ENCODE results near the gene PP2D1. TPM values are rescaled to one million over a fixed set of nuclear protein-coding genes. Genes with fewer than 3 reads are reported as not detected.
"Not testable (repeated sequence)": the region's sequence is repeated elsewhere in the genome, so short reads cannot be mapped to it uniquely, and the experiment has no call there.

PP2D1 gene
- total and polyA plus RNA-seq, 2 donors (not counting 3 experiments of a cell fraction or from before 2014, with no cell fraction given), result not detected

DNA sequence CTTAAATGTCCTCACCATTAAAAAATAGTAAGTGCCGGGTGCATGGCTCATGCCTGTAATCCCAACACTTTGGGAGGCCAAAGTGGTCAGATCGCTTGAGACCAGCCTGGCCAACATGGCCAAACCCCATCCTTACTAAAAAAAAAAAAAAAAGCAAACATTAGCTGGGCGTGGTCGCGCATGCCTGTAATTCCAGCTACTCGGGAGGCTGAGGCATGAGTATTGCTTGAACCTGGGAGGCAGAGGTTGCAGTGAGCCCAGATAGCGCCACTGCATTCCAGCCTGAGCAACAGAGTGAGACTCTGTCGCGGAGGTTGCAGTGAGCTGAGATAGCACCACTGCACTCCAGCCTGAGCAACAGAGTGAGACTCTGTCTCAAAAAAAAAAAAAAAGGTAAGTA is 54.7 kb downstream of the PP2D1 start:
- DNase-seq (ENCODE audit: low read depth, low spot score); dilution Hi-C loops (cut with MboI; ENCODE audit: extremely low pct_ligation_motif_present, low sequenced_read_pairs); H3K27me3 ChIP-seq (ENCODE audit: control insufficient read depth in 2 of 2, insufficient read depth in 2 of 2, low read length in 2 of 2); H3K27ac ChIP-seq (ENCODE audit: insufficient read depth, low read depth, low read length); BruUV-seq (replicated peaks); H3K9me3 ChIP-seq (replicated peaks; ENCODE audit: control insufficient read depth, insufficient read depth, low read length); H3K4me1 ChIP-seq (ENCODE audit: control insufficient read depth, extremely low read depth, insufficient read depth, low read length); H3K9me1 ChIP-seq (replicated peaks; ENCODE audit: control insufficient read depth, extremely low read depth, insufficient read depth, low read length); H3K4me2 ChIP-seq (ENCODE audit: insufficient read depth, low read length); H3K9ac ChIP-seq (replicated peaks; ENCODE audit: extremely low read depth, insufficient read depth, low read length); FAIRE-seq; H4K20me1 ChIP-seq (replicated peaks; ENCODE audit: control insufficient read depth, extremely low read depth, insufficient read depth, low read length); H3K4me3 ChIP-seq (replicated peaks in 1 of 3; ENCODE audit: insufficient read depth in 1 of 3, low read depth in 1 of 3, low read length in 3 of 3); intact Hi-C loops (cut with micrococcal nuclease); H2AFZ ChIP-seq (ENCODE audit: low read depth, low read length): not testable (repeated sequence)
- ChIA-PET POLR2A (interaction anchor here (1.2 kb wide), 1 partner anchor 8 kb away, joined by 3 read pairs; no protein-coding TSS in a partner anchor), CTCF (interaction anchor here (1.2 kb wide), 1 partner anchor 87 kb away, joined by 4 read pairs; no protein-coding TSS in a partner anchor)
- Histone ChIP-seq H3K79me2 (ENCODE audit: control insufficient read depth, insufficient read depth, low read length) (peaks cover 93% of the 10 kb centered on the region), H3K36me3 (ENCODE audit: control insufficient read depth in 2 of 2, extremely low read depth in 1 of 2, insufficient read depth in 2 of 2, low read length in 2 of 2) (peaks cover 8 to 15% of the 10 kb centered on the region in 2 experiments)

- no peaks in the 10 kb centered on the region for H3K9me1 ChIP-seq (replicated peaks; ENCODE audit: control insufficient read depth, extremely low read depth, insufficient read depth, low read length)
- dilution Hi-C loops (cut with MboI; ENCODE audit: extremely low pct_ligation_motif_present, low sequenced_read_pairs), result no loop called here
- no TSS peak for BruUV-seq (replicated peaks)
- H3K36me3 ChIP-seq (ENCODE audit: control insufficient read depth in 2 of 2, extremely low read depth in 1 of 2, insufficient read depth in 2 of 2, low read length in 2 of 2), result peaks cover 14% of the 10 kb centered on the region in 2 experiments
- FAIRE-seq (no peak), DNase-seq (ENCODE audit: low read depth, low spot score) (no peak)
- H3K9ac ChIP-seq (replicated peaks; ENCODE audit: extremely low read depth, insufficient read depth, low read length), result no peak overlapping the region
- TF ChIP-seq POLR2A (IDR thresholded peaks at IDR 0.05; ENCODE audit: low read depth, low read length), result no peak
- no peak for TF ChIP-seq EZH2 (IDR thresholded peaks at IDR 0.05; ENCODE audit: borderline replicate concordance, low read depth, low read length, severe bottlenecking)
- TF ChIP-seq MYC (IDR thresholded peaks at IDR 0.05; ENCODE audit: low read depth, low read length), result no peak
- no peak for TF ChIP-seq FOS (IDR thresholded peaks at IDR 0.05; ENCODE audit: borderline replicate concordance, insufficient read depth, low read length)
- no peak for TF ChIP-seq GATA2 (IDR thresholded peaks at IDR 0.05; ENCODE audit: insufficient read depth, insufficient read length, low read depth, low read length)
- no peak for TF ChIP-seq MAX (IDR thresholded peaks at IDR 0.05; ENCODE audit: insufficient read depth, insufficient read length)
- TF ChIP-seq, protein P1, sequence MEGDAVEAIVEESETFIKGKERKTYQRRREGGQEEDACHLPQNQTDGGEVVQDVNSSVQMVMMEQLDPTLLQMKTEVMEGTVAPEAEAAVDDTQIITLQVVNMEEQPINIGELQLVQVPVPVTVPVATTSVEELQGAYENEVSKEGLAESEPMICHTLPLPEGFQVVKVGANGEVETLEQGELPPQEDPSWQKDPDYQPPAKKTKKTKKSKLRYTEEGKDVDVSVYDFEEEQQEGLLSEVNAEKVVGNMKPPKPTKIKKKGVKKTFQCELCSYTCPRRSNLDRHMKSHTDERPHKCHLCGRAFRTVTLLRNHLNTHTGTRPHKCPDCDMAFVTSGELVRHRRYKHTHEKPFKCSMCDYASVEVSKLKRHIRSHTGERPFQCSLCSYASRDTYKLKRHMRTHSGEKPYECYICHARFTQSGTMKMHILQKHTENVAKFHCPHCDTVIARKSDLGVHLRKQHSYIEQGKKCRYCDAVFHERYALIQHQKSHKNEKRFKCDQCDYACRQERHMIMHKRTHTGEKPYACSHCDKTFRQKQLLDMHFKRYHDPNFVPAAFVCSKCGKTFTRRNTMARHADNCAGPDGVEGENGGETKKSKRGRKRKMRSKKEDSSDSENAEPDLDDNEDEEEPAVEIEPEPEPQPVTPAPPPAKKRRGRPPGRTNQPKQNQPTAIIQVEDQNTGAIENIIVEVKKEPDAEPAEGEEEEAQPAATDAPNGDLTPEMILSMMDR (IDR thresholded peaks at IDR 0.05; ENCODE audit: extremely low read depth in 1 of 2, insufficient read depth in 1 of 2, low read depth in 1 of 2, low read length in 2 of 2), result no peak
- TF ChIP-seq POLR2AphosphoS5 (IDR thresholded peaks at IDR 0.05; ENCODE audit: insufficient read depth, low read depth, low read length), result no peak
- TF ChIP-seq JUN (IDR thresholded peaks at IDR 0.05; ENCODE audit: borderline replicate concordance, insufficient read depth, insufficient read length, low read depth), result no peak
- no peak overlapping the region for H3K4me3 ChIP-seq (replicated peaks in 1 of 3; ENCODE audit: insufficient read depth in 1 of 3, low read depth in 1 of 3, low read length in 3 of 3)
- no peak overlapping the region for H3K4me2 ChIP-seq (ENCODE audit: insufficient read depth, low read length)
- no peaks in the 10 kb centered on the region for H4K20me1 ChIP-seq (replicated peaks; ENCODE audit: control insufficient read depth, extremely low read depth, insufficient read depth, low read length)
- H3K27ac ChIP-seq (ENCODE audit: insufficient read depth, low read depth, low read length), result no peak overlapping the region
- H3K4me1 ChIP-seq (ENCODE audit: control insufficient read depth, extremely low read depth, insufficient read depth, low read length), result no peaks in the 10 kb centered on the region
- no peaks in the 10 kb centered on the region for H3K27me3 ChIP-seq (ENCODE audit: control insufficient read depth in 2 of 2, insufficient read depth in 2 of 2, low read length in 2 of 2)
- peaks cover 93% of the 10 kb centered on the region for H3K79me2 ChIP-seq (ENCODE audit: control insufficient read depth, insufficient read depth, low read length)
- ChIA-PET POLR2A (no interaction called here), CTCF (no interaction called here)
- H2AFZ ChIP-seq (ENCODE audit: low read depth, low read length), result no peak overlapping the region
- no peaks in the 10 kb centered on the region for H3K9me3 ChIP-seq (replicated peaks; ENCODE audit: control insufficient read depth, insufficient read depth, low read length)
- intact Hi-C loops (cut with micrococcal nuclease), result no loop called here
These were observed 57.4 kb downstream of the PP2D1 start for GRCh38 chr3:19954676-19955075.
